Measurements from ENCODE around the gene MEGF11.

The MEGF11 gene

DNA sequence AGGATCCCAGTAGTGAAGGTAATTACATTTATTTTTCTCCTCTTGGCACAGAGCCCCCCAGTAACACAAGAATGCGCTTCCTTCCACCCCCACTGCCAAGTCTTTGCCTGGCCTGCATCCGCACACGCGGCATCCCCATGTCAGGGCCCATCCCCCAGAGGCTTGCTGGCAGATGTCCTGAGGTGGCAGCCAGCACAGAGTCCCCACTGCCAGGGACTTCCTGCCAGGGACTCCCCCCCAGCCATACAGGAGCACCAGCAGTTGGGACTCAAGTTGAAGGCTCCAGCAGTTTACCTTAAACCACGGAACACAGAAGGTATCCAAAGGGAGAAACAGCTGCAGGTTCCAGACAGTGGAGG lies 41.0 kb downstream of the MEGF11 start:
- no peak for DNase-seq

DNA sequence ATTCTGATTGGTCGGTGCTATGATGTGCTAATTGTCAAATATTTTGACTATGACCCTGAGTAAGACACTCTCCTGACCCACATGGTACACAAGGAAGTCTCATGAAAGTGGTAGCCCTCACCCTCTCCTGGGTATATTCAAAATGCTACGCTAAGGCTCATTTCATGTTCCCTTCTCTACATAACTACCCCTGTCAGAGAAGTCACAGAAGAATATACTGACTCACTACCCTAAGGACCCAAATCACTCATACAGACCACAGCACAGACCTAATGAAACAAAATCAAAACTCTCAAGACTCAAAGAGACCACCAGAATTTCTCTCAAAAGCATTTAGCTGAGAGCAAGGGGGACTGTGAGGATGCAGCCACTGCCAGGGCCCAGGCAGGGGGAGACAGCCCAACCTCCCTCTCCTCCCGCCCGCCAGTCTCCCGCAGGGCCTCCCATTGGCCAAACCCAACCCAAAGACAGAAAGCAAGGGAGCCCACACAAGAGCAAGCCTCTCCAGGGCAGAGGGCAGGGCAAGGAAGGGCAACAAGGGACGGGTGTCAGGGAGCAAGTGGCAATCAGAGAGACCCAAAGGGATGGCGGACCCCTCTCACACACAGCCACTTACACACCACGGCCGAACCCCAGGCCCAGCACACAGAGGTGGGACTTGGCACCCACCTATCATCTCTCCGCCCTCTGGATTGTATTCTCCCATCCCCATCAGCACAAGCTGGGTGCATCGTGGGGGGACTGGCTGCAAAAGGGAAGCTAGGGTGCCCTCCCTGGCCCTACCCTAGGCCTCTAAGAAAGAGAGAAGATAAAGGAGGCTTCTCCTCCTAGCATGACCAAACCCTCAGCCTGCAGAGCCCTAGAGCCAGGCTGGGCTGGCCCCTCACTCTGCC lies 41.6 kb downstream of the MEGF11 start:
- DNase-seq = no peak

DNA sequence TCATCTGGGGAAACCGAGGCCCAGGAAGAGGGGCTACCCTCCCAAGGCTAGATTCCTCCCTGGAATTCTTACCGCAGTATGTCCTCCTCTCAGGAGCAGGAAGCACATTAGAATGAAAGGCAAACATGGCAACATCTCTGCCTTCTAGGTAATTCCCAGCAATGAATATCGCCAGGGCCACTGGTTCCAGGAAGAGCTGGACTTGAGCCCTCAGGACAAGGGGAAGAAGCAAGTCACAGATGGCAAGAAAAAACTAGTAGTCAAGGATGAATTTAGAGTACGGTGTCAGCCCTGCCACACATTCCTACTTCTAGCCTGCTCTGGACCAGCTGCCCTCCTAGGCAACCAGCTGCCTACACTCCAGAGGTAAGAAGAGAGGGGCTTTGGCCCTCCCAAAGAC lies 42.9 kb downstream of the MEGF11 start:
- DNase-seq = no peak

DNA sequence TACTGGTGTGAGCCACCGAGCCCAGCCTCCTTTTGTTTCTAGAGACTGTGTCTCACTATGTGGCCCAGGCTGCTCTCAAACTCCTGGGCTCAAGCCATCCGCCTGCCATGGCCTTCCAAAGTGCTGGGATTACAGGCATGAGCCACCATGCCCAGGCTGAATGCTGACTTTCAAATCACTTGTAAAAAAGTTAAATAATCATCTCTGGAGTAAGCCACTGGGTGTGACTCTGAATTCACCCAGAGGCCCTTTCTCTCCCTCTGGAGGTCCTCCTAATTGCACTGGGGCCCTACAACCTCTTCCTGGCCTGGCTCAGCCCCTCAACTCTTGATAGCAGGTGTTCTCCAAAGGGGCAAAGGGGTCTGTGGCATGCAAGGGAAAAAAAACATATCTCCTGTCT lies 54.8 kb downstream of the MEGF11 start:
- no peak for DNase-seq

DNA sequence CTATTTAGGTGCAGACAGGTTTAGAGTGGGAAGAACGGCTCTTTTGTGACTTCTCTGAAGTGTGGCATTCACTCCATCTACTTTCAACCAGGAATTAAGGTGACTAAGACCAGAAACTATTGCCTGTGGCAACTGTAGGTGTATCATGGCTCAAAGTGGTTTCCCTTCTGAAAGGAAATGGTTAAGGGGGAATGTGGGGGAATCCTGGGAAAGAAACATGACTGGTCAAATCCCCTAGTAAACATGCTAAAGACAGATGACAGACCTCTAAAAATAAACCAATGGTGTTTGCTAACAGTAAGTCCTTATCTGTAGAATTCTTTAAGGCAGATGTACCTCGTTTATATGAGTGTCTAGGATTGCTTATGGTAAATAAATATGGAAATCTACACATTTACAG lies 56.9 kb downstream of the MEGF11 start:
- DNase-seq = no peak

DNA sequence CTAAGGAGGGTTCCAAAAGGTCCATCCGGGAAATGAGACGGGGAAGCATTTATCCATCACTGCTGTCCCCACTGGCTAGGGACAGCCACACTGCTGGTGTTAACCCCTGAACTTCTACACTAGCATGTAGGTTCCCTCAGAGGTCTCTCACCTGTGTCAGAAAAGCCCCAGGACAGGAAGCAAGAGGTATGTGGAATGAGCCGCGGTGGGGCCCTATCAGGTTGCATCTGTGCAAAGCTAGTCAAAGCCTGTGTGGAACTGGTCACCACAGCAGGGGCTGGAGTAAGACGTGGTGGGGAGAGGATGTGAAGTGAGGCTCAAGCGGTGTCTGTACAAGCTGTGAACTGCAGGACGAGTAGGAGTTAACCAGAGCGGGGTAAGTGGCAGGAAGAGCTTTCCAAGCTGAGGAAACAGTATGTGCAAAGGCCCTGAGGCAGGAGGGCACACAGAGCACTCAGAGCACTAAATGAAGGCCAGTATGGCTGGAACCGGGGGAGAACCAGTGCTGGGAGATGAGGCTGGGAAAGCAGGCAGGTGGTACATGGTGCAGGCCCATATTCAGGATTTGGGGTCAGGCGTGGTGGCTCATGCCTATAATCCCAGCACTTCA lies 57.8 kb downstream of the MEGF11 start:
- no peak for DNase-seq

DNA sequence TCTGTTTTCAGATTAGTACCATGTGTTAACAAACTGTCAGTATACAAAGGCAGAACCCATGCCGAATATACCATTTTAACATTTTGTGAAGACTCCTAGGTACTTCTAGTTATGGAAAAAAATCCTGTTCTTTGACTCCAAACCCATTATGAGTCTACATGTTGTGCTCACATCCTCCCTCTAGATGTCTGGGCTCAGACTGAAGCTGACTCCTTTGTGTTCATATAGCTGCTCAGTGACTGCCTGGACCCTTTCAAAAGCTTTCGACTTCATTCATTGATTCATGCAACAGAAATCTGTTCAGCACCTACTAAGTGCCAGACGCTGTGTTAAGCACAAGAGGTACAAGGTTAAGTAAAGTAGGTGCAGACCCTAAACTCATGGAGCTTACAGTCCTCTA lies 60.5 kb downstream of the MEGF11 start:
- no peak for DNase-seq

DNA sequence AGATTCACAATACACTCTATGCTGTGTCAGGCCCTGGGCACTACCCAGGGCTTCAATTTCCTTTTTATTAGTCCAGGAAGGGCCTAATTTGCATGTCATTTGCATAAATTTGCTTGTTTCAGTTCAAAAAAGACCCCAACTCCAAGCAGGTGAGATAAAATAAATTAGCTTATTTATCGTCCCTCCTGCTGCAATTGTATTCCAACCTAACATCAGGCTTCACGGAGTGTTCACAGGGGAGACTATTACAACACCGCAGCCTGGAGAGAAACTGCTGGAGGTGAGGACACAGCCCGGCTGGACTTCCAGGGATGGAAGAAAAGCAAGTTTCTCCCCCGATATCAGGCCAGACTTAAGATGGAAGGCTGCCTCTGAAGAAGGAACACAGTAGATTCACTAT lies 62.8 kb downstream of the MEGF11 start:
- no peak for DNase-seq

DNA sequence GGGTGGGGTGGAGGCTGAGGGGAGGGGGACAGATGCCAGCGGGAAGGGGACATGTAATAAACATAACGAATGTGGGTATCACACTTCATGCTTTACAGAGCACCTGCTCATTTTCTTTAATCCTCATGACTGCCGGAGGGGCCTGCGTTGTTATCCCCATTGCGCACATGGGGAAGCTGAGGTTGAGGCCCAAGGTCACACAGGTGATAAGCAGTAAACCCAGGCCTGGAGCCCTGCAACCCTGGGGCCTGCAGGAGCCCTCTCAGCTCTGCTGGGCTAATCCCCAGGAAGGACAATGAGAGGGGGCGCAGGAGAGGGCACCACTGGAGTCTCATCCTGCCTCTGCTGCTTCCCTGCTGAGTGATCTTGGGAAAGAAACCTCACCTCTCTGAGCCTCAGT lies 64.3 kb downstream of the MEGF11 start:
- DNase-seq = no peak

DNA sequence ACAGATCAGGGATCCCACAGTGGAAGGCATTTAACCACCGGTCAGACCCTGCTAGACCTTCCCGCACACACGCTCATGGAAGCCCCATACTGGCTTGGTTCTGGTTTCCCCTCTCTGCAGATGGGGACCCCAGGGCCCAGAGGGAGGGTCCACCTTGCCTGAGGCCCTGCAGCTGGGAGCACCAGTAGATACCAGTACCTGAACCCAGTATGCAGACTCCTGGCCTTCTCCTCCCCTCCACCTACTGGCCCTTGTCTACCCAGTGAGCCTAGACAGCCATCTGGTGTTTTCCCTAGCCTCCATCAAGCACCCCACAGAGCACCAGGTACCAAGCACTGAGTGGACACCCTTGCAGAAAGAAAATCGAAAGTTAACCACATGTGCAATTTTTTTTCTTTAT lies 65.1 kb downstream of the MEGF11 start:
- DNase-seq = no peak

DNA sequence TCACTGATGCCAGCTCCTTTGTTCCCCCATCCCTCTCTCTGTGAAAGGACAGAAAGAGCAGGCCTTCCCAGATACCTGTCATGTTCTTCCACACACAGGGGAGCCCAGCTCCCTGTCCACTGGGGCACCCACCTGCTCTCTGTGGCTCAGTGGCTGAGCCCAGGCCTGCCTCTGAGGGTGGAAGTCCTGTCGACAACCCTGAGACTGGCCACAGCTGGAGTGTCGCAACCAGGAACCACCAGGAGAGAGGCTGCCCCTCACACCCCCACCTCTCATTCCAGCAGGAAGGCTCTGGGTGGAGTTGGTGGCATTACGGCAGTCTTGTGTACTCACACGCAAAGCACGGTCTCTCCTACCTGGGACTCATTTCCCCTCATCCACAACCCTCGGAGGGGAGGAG lies 66.3 kb downstream of the MEGF11 start:
- DNase-seq = no peak

DNA sequence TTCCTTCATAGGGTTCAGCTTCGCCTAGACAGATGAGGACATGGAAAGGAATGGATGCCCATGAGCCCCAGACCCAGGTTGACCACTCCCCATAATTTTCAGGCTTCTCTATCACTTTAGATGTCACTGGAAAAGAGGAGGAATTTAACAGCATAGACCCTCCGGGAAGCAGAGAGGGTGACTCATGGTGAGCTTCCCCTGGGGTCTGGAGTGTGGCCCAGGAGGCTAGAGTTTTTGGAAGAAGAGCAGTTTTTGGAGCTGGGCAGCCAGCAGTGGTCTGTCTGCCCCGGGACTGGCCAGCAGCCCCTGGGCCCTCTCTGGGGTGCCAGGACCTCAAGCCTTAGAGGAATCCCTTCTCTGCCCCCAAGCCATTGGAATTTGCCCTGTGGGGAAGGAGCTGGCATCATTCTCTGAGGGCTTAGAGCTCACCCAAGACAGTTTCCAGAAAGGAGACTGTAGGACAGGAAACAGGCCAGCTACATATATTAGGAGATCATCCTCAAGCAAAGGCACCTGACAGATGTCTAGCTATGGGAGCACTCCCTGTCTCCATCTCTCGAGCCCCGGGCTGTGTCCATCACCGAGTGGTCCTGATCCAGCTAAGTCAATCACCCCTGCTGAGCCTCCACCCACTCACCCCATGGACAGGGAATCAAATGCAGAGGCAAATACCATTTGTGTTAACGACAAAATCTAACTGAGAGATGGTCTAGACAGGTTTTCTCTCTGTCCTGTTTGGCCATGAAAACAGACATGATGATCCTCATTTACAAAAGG lies 67.3 kb downstream of the MEGF11 start:
- no peak for DNase-seq

DNA sequence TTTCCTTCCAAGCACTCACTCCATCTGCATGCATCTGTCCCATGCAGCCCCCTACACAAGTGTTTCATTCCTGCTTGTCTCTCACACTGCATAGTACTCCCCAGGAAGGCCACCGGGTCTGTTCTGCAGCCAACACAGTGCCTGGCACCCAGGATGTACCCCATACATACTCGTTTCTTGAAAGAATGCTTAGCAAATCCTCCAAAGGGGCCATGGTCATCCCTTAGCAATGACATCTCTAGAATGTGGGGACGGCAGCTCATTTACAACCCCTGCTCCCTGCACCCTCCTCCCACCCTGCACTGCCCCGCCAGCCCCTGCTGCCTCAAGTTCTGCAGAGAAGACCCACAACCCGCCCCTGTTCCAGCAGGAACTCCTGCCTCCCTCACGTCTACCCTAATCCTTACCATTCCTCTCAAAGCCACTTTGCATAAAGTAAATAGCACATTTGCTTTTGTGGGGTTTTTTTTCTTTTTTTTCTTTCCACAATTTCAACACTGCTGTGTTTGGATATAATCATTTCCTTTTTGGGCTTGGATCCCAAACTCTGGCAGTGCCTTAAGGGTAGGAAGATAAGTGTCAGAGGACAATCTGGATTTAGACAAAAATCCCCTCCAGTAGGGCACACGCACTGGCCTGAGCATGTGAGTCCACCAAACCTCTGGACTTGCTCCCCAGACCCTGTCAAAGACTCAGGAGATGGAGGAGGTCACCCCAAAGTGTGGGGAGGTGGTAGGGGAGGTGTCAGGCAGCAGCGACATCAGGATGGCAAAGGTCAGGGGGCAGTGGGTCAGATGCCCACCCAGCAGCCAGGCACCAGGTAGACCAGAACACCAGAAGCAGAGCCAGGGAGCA lies 68.4 kb downstream of the MEGF11 start:
- no peak for DNase-seq

DNA sequence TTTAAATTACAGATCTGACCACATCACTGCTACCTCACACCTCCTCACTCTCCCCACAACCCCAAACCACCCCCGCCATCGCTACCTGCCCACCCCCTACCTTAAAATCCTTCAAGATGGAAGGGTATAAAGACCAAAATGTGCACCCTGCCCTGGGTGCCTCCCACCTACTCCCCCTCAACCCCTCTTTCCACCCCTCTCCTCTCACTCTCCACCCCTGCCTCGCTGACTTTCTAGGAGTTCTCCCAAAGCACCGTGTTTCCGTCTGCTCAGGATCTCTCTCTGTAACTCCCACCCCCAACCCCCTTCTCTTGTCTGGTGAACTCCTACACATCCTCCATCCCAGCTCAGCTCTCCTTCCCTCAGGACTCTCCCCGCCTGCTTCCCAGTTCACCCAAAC lies 69.1 kb downstream of the MEGF11 start:
- no peak for DNase-seq

DNA sequence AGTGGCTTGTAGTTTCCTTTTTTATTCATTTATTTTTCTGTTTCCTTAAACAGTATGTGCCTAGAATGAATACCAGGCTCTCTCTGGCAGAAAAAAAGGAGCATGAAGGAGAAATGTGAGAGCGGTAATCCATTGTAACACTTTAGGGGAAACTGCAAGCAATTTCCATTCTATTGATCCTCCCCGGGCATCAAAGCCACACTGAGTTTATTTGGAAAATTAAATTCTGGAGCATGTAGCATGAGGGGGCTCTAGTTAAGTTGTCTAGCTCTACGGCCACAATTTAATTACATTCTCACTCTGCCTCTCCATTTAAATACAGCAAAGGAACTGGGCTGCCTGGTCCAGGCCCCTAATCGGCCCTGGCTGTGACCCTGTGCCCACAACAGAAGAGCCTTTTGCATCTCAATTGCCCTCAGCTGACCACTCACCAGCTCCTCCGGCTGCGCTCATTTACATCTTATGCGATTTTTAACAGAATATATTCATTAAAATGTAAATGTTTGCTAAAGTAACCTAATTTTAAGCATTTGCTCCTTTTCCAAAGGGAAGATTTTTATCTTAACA lies 72.9 kb downstream of the MEGF11 start:
- no peak for DNase-seq

DNA sequence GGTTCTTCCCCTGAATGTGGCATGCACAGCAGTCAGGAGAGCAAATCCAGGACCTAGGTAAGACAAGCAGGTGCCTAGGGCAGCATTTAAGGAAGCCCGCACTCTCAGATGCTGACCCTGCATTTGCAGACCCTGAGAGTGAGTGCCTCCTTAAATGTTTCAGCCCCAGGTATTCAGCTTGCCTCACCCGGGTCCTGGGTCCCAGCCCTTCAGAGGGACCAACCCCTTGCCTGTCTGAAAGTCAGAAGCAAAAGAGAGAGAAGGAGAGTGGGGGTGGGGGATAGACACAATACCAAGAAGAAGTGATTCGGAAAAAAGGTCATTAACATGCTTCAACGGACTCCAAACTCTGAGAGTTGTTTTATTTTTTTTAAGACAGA lies 75.0 kb downstream of the MEGF11 start:
- DNase-seq = no peak

DNA sequence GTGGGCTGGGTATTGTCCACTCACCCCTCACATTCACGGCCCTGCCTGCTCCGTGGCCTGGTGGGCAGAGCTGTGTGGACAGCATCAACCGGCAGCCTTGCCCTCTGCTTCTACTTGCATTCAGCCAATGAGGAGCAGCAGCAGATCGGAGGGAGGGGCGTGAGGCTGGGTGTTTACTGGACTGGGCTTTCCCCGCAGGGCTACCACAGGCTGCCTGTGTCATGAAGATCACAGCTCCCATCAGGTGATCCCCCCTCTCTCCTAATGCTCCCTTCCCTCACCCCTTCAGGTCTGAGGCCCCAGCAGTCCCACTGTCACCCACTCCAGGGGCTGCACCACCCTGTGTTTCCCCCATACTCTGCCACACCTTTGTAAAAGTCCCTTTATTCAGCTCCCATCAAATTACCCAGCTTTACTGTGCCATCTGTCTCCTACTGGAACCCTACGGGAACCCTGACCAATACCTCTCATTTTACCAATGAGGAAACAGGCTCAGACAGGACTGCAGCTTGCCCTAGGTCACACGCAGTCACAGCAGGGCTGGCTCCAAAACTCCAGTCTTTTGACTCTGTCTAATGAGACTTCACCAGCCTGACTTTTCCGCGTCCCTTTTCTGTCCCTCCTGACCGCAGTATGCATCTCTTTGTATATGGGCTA lies 81.1 kb downstream of the MEGF11 start:
- DNase-seq = no peak

DNA sequence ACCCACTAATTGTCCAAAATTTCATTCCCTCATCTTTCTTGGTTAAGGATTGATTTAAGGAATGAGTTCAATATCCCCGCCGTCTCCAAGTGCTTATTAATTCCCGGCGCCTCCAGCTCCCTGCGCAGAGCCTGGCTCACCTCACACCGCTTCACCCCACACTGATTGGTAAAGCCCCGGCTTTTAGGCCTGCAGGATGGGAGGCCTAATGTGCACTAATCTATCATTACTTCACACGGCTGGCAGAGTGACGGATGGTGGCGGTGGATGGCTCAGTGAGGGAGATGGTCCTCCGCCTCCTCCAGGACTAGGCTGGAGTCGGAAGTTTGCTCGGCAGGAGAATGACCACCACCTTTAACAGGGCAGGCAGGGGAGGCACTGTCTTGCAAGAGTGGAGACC lies 81.7 kb downstream of the MEGF11 start:
- DNase-seq = no peak

DNA sequence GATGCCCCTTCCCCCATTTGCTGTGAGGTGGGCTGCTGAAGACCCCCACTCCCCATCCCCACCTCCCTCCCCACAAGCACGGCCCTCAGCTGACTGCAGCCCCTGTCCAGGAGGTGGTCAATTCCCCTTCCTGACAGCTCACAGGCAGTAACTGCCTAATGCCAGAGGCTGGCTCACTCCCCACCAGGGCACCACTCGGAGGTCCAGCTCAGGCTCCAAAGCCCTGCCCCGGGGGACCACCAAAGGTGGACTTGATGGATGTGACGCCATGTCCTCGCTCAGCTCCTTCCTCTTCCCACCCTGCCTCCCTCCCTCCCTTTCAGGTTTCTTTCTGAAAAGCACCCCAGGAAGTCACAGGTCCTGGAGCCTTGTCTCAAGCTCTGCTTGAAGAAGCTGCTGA lies 82.8 kb downstream of the MEGF11 start:
- no peak for DNase-seq

DNA sequence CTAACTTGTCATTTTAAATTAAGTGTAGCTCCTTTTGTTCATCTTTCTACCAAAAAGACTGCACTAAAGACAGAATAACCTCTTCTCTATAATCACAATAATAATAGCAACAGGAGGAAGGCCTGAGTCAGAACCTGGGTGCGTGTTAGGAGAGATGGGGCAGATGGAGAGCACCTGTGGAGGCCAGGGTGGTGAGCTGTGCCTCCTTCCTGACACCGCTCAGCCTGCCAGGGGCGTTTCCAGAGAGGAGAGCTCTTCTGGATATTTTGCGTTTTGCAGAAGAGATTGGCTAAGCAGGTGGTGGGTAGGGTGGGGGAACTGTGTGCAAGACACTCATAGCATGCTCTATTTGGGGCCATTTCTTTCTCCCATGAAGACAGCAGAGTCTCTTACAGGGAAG lies 83.5 kb downstream of the MEGF11 start:
- no peak for DNase-seq

DNA sequence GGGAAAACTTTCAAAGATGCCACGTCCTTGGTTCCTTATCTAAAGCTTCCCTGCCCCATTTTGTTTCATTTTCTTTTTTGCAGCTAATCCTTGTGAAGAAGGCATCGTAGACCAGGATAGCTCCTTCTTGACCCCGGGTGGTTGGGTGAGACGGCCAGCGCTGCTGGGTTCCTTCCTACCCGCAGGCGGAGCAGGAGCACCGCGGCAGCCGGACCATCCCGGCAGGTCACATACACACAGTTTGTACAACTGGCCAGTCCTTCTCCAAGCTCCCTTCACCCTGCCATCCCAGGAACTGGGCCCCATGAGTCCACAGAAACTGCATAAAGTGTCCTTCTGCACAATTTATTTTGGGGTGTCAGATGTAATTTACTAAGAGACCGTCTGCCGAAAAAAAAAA lies 83.9 kb downstream of the MEGF11 start:
- no peak for DNase-seq

DNA sequence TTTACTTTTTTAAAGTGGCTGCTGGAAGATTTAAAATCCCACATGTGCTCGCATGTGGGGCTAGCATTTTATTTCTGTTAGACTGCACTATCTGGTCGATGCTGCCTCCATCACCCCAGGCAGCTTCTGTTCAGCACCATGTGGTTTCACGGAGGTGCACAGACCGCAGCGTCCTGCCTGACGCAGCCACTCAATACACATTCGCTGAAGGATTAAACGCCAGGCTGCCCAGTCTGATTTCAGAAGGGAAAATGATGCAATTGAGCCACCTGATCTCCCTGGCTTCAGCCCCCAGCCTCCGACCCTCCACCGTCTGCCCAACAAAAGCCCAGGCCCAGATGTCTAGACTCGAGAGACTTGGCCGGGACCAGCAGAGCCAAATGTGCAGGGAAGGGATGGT lies 84.5 kb downstream of the MEGF11 start:
- DNase-seq = no peak

All from cortex of kidney (tissue), 1 donor.